PC-3 (cell line): ENCODE results near the gene RGS7.

Source experiments
- CTCF ChIP-seq: fragments of 300-600 bp; sonication (generic); conservative IDR thresholded peaks from 2 replicates; pipeline ENCODE4 v1.5.1; 2017; ENCODE audit warnings: antibody characterized with exemption, low read depth, mild to moderate bottlenecking, low read length
- EZH2 ChIP-seq: fragments of 300-600 bp; sonication (generic); IDR thresholded peaks from one replicate; pipeline ENCODE4 v1.6.1; 2017; ENCODE audit warnings: antibody characterized with exemption, mild to moderate bottlenecking, low read length; ENCODE audit not compliant: unreplicated experiment
- EZH2phosphoT487 ChIP-seq: fragments of 300-600 bp; sonication (generic); IDR thresholded peaks from 2 replicates; pipeline ENCODE4 v1.6.1; 2018; ENCODE audit warnings: mild to moderate bottlenecking, antibody characterized with exemption, low read length, borderline replicate concordance

DNA sequence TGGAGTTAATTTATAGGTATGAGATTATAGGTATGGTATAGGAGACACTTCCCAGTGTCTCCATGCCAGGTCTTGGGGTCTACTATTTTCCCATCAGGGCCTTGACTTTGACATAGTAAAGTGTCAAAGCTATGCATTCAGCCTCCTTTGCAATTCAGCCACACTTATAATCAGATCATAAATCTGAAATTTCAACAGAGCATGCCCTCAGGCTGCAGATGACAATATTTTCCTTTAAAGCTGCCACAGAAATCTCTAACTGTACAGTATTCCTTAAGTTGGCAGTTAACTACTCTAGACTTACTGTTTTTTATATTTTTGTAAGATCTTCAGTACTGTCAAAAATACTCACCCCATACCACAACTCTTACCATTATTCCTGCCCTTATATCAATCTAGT is 30.2 kb upstream of the RGS7 start:
- TF ChIP-seq CTCF (no peak), EZH2 (no peak), EZH2phosphoT487 (no peak)
